ENCODE data around the gene PLXDC1.

GRCh38 chr17:39036009-39036408, 115.4 kb downstream of the PLXDC1 start:
- TF ChIP-seq EZH2phosphoT487 (IDR thresholded peaks at IDR 0.05; ENCODE audit: borderline replicate concordance, low read length) (no peak), CTCF (IDR thresholded peaks at IDR 0.05; ENCODE audit: low read depth, low read length, poor library complexity, severe bottlenecking) (no peak)
